Endothelial cell of umbilical vein (primary cell): Measurements from ENCODE around the gene EXD3. TPM values are rescaled to one million over a fixed set of nuclear protein-coding genes. Genes with fewer than 3 reads are reported as not detected.
A peak's percentile ranks its signal among the peaks of the same experiment; 100 is the strongest.

ENCODE experiments used
- BruUV-seq: library from RNA; stranded (reverse); fragments of 400-500 nt; replicated peaks from 2 replicates; lab custom pipeline; 2021; lab: Mats Ljungman, UMichigan
- CTCF ChIA-PET: fragments of 300-600, 350-600 bp; sonication (Branson Sonifier 250); formaldehyde crosslinking; loops from one replicate; lab custom pipeline; 2021; ENCODE audit warnings: antibody characterized with exemption, inconsistent platforms; lab: Charles Lee
- POLR2A ChIA-PET: fragments of 300-600, 350-600 bp; sonication (Branson Sonifier 250); formaldehyde crosslinking; loops from one replicate; lab custom pipeline; 2021; ENCODE audit warnings: antibody characterized with exemption, inconsistent platforms; lab: Charles Lee
- DNase-seq: peaks from one replicate; pipeline ENCODE4 v3.0.0-alpha.2; 2011; ENCODE audit warnings: low read depth, low spot score
- FAIRE-seq: peaks from 2 replicates; lab custom pipeline; 2011; peaks lifted over from hg19 to GRCh38; lab: Jason Lieb, UNC
- H2AFZ ChIP-seq: 2 replicates; pipeline ENCODE4 v1.6.0; 2012; ENCODE audit warnings: low read depth, low read length, control low read depth, inconsistent platforms
- H3K27ac ChIP-seq: 2 replicates; pipeline ENCODE4 v1.5.1; 2011; ENCODE audit warnings: low read depth, mild to moderate bottlenecking, control low read depth, low read length, moderate library complexity; ENCODE audit not compliant: insufficient read depth
- H3K27me3 ChIP-seq, 2 experiments: 2 replicates each; pipeline versions ENCODE4 v1.6.0 to v1.6.1; 2011; ENCODE audit warnings: low read length in 2 of 2, mixed read lengths in 1 of 2; ENCODE audit not compliant: control insufficient read depth in 2 of 2, insufficient read depth in 2 of 2
- H3K36me3 ChIP-seq, 2 experiments: 2 replicates in 1 of 2; 3 replicates in 1 of 2; pipeline ENCODE4 v1.5.1; 2011; ENCODE audit warnings: low read length in 2 of 2, mild to moderate bottlenecking in 1 of 2, moderate library complexity in 1 of 2; ENCODE audit not compliant: control insufficient read depth in 2 of 2, insufficient read depth in 2 of 2; ENCODE audit errors: extremely low read depth in 1 of 2
- H3K4me1 ChIP-seq: 3 replicates; pipeline ENCODE4 v1.5.1; 2011; ENCODE audit warnings: mild to moderate bottlenecking, low read length; ENCODE audit not compliant: control insufficient read depth, insufficient read depth; ENCODE audit errors: extremely low read depth
- H3K4me2 ChIP-seq: 2 replicates; pipeline ENCODE4 v1.6.1; 2011; ENCODE audit warnings: low read length, control low read depth, mixed read lengths; ENCODE audit not compliant: insufficient read depth
- H3K4me3 ChIP-seq, 3 experiments: fragments of 200-600 bp in 1 of 3; sonication (generic), shearing (Covaris generic) in 1 of 3; replicated peaks in 1 of 3; 2 replicates each; pipeline ENCODE4 v1.5.1; 2011 to 2016; ENCODE audit warnings: control low read depth in 3 of 3, low read length in 3 of 3, mild to moderate bottlenecking in 2 of 3, inconsistent platforms in 1 of 3, low read depth in 1 of 3, moderate library complexity in 1 of 3; ENCODE audit not compliant: insufficient read depth in 1 of 3
- H3K79me2 ChIP-seq: 2 replicates; pipeline ENCODE4 v1.6.0; 2012; ENCODE audit warnings: low read length, inconsistent platforms; ENCODE audit not compliant: control insufficient read depth, insufficient read depth
- H3K9ac ChIP-seq: replicated peaks from 2 replicates; pipeline ENCODE3; 2011; ENCODE audit warnings: low read length, control low read depth; ENCODE audit not compliant: insufficient read depth; ENCODE audit errors: extremely low read depth
- H3K9me1 ChIP-seq: replicated peaks from 3 replicates; pipeline ENCODE4 v1.6.0; 2011; ENCODE audit warnings: mild to moderate bottlenecking, low read length; ENCODE audit not compliant: control insufficient read depth, insufficient read depth; ENCODE audit errors: extremely low read depth
- H3K9me3 ChIP-seq: replicated peaks from 2 replicates; pipeline ENCODE4 v1.5.1; 2012; ENCODE audit warnings: low read length, inconsistent platforms; ENCODE audit not compliant: control insufficient read depth, insufficient read depth
- H4K20me1 ChIP-seq: replicated peaks from 2 replicates; pipeline ENCODE3; 2011; ENCODE audit warnings: mild to moderate bottlenecking, low read length; ENCODE audit not compliant: control insufficient read depth, insufficient read depth; ENCODE audit errors: extremely low read depth
- CTCF ChIP-seq, 2 donors: IDR thresholded peaks; 1 replicate in 1 of 2; 2 replicates in 1 of 2; pipeline ENCODE4 v1.5.1; 2011; ENCODE audit warnings: low read length in 2 of 2, mild to moderate bottlenecking in 2 of 2, moderate library complexity in 2 of 2, control low read depth in 1 of 2, inconsistent platforms in 1 of 2, low read depth in 1 of 2; ENCODE audit not compliant: insufficient read depth in 1 of 2; ENCODE audit errors: extremely low read depth in 1 of 2
- EZH2 ChIP-seq: IDR thresholded peaks from 2 replicates; pipeline ENCODE4 v1.6.1; 2012; ENCODE audit warnings: borderline replicate concordance, low read depth, mild to moderate bottlenecking, moderate library complexity, low read length, inconsistent platforms; ENCODE audit not compliant: severe bottlenecking
- FOS ChIP-seq: IDR thresholded peaks from 2 replicates; pipeline ENCODE4 v1.6.1; 2011; ENCODE audit warnings: mild to moderate bottlenecking, low read length, moderate library complexity, borderline replicate concordance; ENCODE audit not compliant: insufficient read depth
- GATA2 ChIP-seq: IDR thresholded peaks from 2 replicates; pipeline ENCODE4 v1.7.0; 2011; ENCODE audit warnings: low read depth, mild to moderate bottlenecking, moderate library complexity, mixed read lengths, low read length; ENCODE audit not compliant: insufficient read length, insufficient read depth
- JUN ChIP-seq: IDR thresholded peaks from 2 replicates; pipeline ENCODE4 v1.6.1; 2011; ENCODE audit warnings: borderline replicate concordance, low read depth; ENCODE audit not compliant: insufficient read length, insufficient read depth
- MAX ChIP-seq: IDR thresholded peaks from 2 replicates; pipeline ENCODE4 v1.6.1; 2011; ENCODE audit not compliant: insufficient read depth, insufficient read length
- MYC ChIP-seq: IDR thresholded peaks from one replicate; pipeline ENCODE4 v1.6.1; 2011; ENCODE audit warnings: mild to moderate bottlenecking, low read depth, low read length
- POLR2A ChIP-seq: IDR thresholded peaks from 2 replicates; pipeline ENCODE4 v1.6.1; 2012; ENCODE audit warnings: low read depth, mild to moderate bottlenecking, control low read depth, low read length
- POLR2AphosphoS5 ChIP-seq: IDR thresholded peaks from 2 replicates; pipeline ENCODE4 v1.6.1; 2012; ENCODE audit warnings: low read depth, mild to moderate bottlenecking, control low read depth, low read length, moderate library complexity; ENCODE audit not compliant: insufficient read depth
- dilution Hi-C: fragments of 300-500 bp; cut with MboI; formaldehyde crosslinking; loops from one replicate; pipeline ENCODE4 v1.15.0; 2019; ENCODE audit warnings: low sequenced_read_pairs; ENCODE audit not compliant: extremely low pct_ligation_motif_present
- intact Hi-C: fragments of 100-400 bp; cut with micrococcal nuclease; formaldehyde crosslinking; loops from one replicate; pipeline ENCODE4 v1.10.0; 2022
- polyA plus RNA-seq, 4 experiments: library from polyadenylated mRNA; depleted of rRNA in 3 of 4; stranded (reverse) in 3 of 4; unstranded in 1 of 4; fragments of >200 nt; gene quantifications; 2 replicates each; pipeline versions ENCODE4 v1.2.1 to v1.2.3, GENCODE V29; 2011 to 2012; ENCODE audit warnings: missing spikeins in 1 of 4
- total RNA-seq: library from RNA; stranded (reverse); gene quantifications from 2 replicates; pipeline ENCODE4 v1.2.3, GENCODE V29; 2021

The EXD3 gene
- total and polyA plus RNA-seq, 2 donors (not counting 3 experiments of a cell fraction or from before 2014, with no cell fraction given), result 17.7 to 30.3 TPM

- ChIA-PET POLR2A (interaction anchor here (1.0 kb wide), 1 partner anchor 14 kb away, joined by 3 read pairs; no protein-coding TSS in a partner anchor), CTCF (interaction anchor here (0.8 to 3.0 kb wide), 8 partner anchors 10 to 102 kb away, joined by 3 to 14 read pairs (median 4); no protein-coding TSS in a partner anchor)
Measured at GRCh38 chr9:137306850-137307254, 116.1 kb downstream of the EXD3 start.

More at GRCh38 chr9:137306850-137307254, 116.1 kb downstream of the EXD3 start:
- H3K27ac ChIP-seq, result peak overlapping the region; percentile 97
- no peaks in the 10 kb centered on the region for H3K79me2 ChIP-seq
- no peaks in the 10 kb centered on the region for H3K9me1 ChIP-seq
- DNase-seq, result no peak
- TF ChIP-seq CTCF (IDR thresholded peaks at IDR 0.05; ENCODE audit: extremely low read depth in 1 of 2, insufficient read depth in 1 of 2, low read depth in 1 of 2, low read length in 2 of 2), result no peak
- TF ChIP-seq JUN, result no peak
- TF ChIP-seq GATA2, result no peak
- TF ChIP-seq FOS, result no peak
- TF ChIP-seq EZH2, result no peak
- TF ChIP-seq POLR2AphosphoS5, result no peak
- TF ChIP-seq MYC, result no peak
- no peak for TF ChIP-seq MAX
- no peak for TF ChIP-seq POLR2A
- no peaks in the 10 kb centered on the region for H3K9me3 ChIP-seq
- dilution Hi-C loops (no loop called here), intact Hi-C loops (no loop called here)
- no peak overlapping the region for H3K4me2 ChIP-seq
- no peaks in the 10 kb centered on the region for H3K27me3 ChIP-seq
- BruUV-seq, result no TSS peak
- no peak overlapping the region for H3K4me3 ChIP-seq
- H3K9ac ChIP-seq, result no peak overlapping the region
- H4K20me1 ChIP-seq, result no peaks in the 10 kb centered on the region
- H3K4me1 ChIP-seq, result peaks cover 36% of the 10 kb centered on the region
- no peaks in the 10 kb centered on the region for H3K36me3 ChIP-seq
- H2AFZ ChIP-seq, result no peak overlapping the region
- no peak for FAIRE-seq
